H1 (cell line): ENCODE data around the gene LIPF. TPM values are rescaled to one million over a fixed set of nuclear protein-coding genes. Genes with fewer than 3 reads are reported as not detected.
"Not testable (repeated sequence)": the region's sequence is repeated elsewhere in the genome, so short reads cannot be mapped to it uniquely, and the experiment has no call there.

ENCODE experiments used
- CTCF ChIA-PET: fragments of 300-600 bp; sonication (Branson Sonifier 250); formaldehyde crosslinking; loops from one replicate; lab custom pipeline; 2021; ENCODE audit not compliant: partially characterized antibody; lab: Charles Lee
- POLR2A ChIA-PET: fragments of 300-600 bp; sonication (Branson Sonifier 250); formaldehyde crosslinking; loops from one replicate; lab custom pipeline; 2021; ENCODE audit warnings: inconsistent platforms; ENCODE audit not compliant: partially characterized antibody; lab: Charles Lee
- DNase-seq, 2 experiments: peaks; one replicate each; pipeline versions ENCODE4 v3.0.0 to v3.0.0-alpha.2; 2010 to 2022; ENCODE audit warnings: low spot score in 2 of 2, low read depth in 1 of 2, mixed read lengths in 1 of 2
- FAIRE-seq: peaks from 2 replicates; lab custom pipeline; 2011; peaks lifted over from hg19 to GRCh38; lab: Jason Lieb, UNC
- H2AFZ ChIP-seq: 2 replicates; pipeline ENCODE4 v1.8.1; 2012; ENCODE audit warnings: low read length, inconsistent platforms
- H2AK5ac ChIP-seq: 2 replicates; pipeline ENCODE4 v1.6.1; 2013; ENCODE audit warnings: low read depth, low read length
- H2BK120ac ChIP-seq: replicated peaks from 2 replicates; pipeline ENCODE3; 2013; ENCODE audit warnings: low read depth, low read length, inconsistent platforms
- H2BK12ac ChIP-seq: 2 replicates; pipeline ENCODE4 v1.6.1; 2013; ENCODE audit warnings: low read depth, low read length
- H2BK15ac ChIP-seq: 2 replicates; pipeline ENCODE4 v1.6.1; 2013; ENCODE audit warnings: low read length
- H2BK20ac ChIP-seq: 2 replicates; pipeline ENCODE4 v1.6.1; 2013; ENCODE audit warnings: low read length
- H2BK5ac ChIP-seq: 2 replicates; pipeline ENCODE4 v1.6.1; 2013; ENCODE audit warnings: low read depth, low read length
- H3K14ac ChIP-seq: 2 replicates; pipeline ENCODE4 v1.6.1; 2013; ENCODE audit warnings: inconsistent platforms; ENCODE audit not compliant: insufficient read length
- H3K18ac ChIP-seq: 2 replicates; pipeline ENCODE4 v1.6.1; 2013; ENCODE audit warnings: low read length; ENCODE audit errors: extremely low read depth
- H3K23ac ChIP-seq: 2 replicates; pipeline ENCODE4 v1.6.1; 2013; ENCODE audit warnings: inconsistent platforms; ENCODE audit not compliant: insufficient read length
- H3K23me2 ChIP-seq: 2 replicates; pipeline ENCODE4 v1.6.1; 2013; ENCODE audit warnings: low read depth, low read length
- H3K27ac ChIP-seq: 2 replicates; pipeline ENCODE4 v1.6.1; 2011; ENCODE audit warnings: low read depth, low read length, inconsistent platforms
- H3K27me3 ChIP-seq, 4 experiments: replicated peaks in 1 of 4; 1 replicate in 1 of 4; 2 replicates in 3 of 4; pipeline versions ENCODE4 v1.6.1 to v1.8.1; 2011 to 2013; ENCODE audit warnings: low read length in 3 of 4, mild to moderate bottlenecking in 3 of 4, inconsistent platforms in 2 of 4, mixed read lengths in 2 of 4, moderate library complexity in 1 of 4; ENCODE audit not compliant: control insufficient read depth in 3 of 4, insufficient read depth in 3 of 4; ENCODE audit errors: extremely low read depth in 1 of 4
- H3K36me3 ChIP-seq, 4 experiments: 2 replicates each; pipeline versions ENCODE4 v1.6.1 to v1.8.1; 2011 to 2013; ENCODE audit warnings: mild to moderate bottlenecking in 4 of 4, low read length in 3 of 4, moderate library complexity in 2 of 4, control low read depth in 1 of 4, inconsistent platforms in 1 of 4; ENCODE audit not compliant: insufficient read depth in 4 of 4, control insufficient read depth in 2 of 4
- H3K4ac ChIP-seq: replicated peaks from 2 replicates; pipeline ENCODE3; 2013; ENCODE audit warnings: low read length, low read depth, mixed read lengths, inconsistent platforms; ENCODE audit not compliant: insufficient read length
- H3K4me1 ChIP-seq, 4 experiments: replicated peaks in 1 of 4; 1 replicate in 1 of 4; 2 replicates in 3 of 4; pipeline versions ENCODE4 v1.6.1 to v1.8.1; 2011 to 2013; ENCODE audit warnings: low read length in 3 of 4, inconsistent platforms in 2 of 4, mixed read lengths in 1 of 4; ENCODE audit not compliant: insufficient read depth in 4 of 4, control insufficient read depth in 3 of 4
- H3K4me2 ChIP-seq, 2 experiments: 2 replicates each; pipeline versions ENCODE4 v1.6.1 to v1.8.1; 2011 to 2013; ENCODE audit warnings: low read depth in 2 of 2, low read length in 2 of 2, control low read depth in 1 of 2, inconsistent platforms in 1 of 2, mild to moderate bottlenecking in 1 of 2; ENCODE audit not compliant: insufficient read depth in 1 of 2
- H3K4me3 ChIP-seq, 4 experiments: fragments of 200-600, 300-600 bp in 1 of 4; sonication (generic), shearing (Covaris generic), sonication (Bioruptor Twin) in 1 of 4; 2 replicates each; pipeline versions ENCODE4 v1.5.1 to v1.8.1; 2011 to 2016; ENCODE audit warnings: low read length in 4 of 4, low read depth in 3 of 4, control low read depth in 2 of 4, inconsistent platforms in 2 of 4, mild to moderate bottlenecking in 2 of 4, mixed read lengths in 1 of 4, moderate library complexity in 1 of 4; ENCODE audit not compliant: insufficient read depth in 2 of 4; ENCODE audit errors: extremely low read depth in 1 of 4
- H3K56ac ChIP-seq: replicated peaks from 2 replicates; pipeline ENCODE3; 2013; ENCODE audit warnings: low read depth, mild to moderate bottlenecking, mixed read lengths, low read length, inconsistent platforms; ENCODE audit not compliant: insufficient read length
- H3K79me1 ChIP-seq: 2 replicates; pipeline ENCODE4 v1.6.1; 2013; ENCODE audit warnings: low read depth, low read length, control low read depth
- H3K79me2 ChIP-seq, 2 experiments: 2 replicates each; pipeline versions ENCODE4 v1.6.1 to v1.8.1; 2012 to 2013; ENCODE audit warnings: low read length in 2 of 2, mild to moderate bottlenecking in 2 of 2, inconsistent platforms in 1 of 2; ENCODE audit not compliant: insufficient read depth in 2 of 2, control insufficient read depth in 1 of 2
- H3K9ac ChIP-seq, 4 experiments: replicated peaks in 1 of 4; 1 replicate in 1 of 4; 2 replicates in 3 of 4; pipeline versions ENCODE4 v1.6.1 to v1.8.1; 2011 to 2013; ENCODE audit warnings: low read depth in 3 of 4, low read length in 3 of 4, control low read depth in 2 of 4, mild to moderate bottlenecking in 2 of 4, moderate library complexity in 2 of 4, inconsistent platforms in 1 of 4; ENCODE audit errors: extremely low read depth in 1 of 4
- H3K9me3 ChIP-seq, 2 experiments: 2 replicates each; pipeline versions ENCODE4 v1.6.1 to v1.8.1; 2012 to 2013; ENCODE audit warnings: mild to moderate bottlenecking in 2 of 2, moderate library complexity in 2 of 2, control low read depth in 1 of 2, inconsistent platforms in 1 of 2, low read depth in 1 of 2, low read length in 1 of 2, mixed read lengths in 1 of 2; ENCODE audit not compliant: insufficient read depth in 2 of 2
- H4K20me1 ChIP-seq, 2 experiments: replicated peaks in 1 of 2; 2 replicates each; pipeline versions ENCODE3 to v1.8.1; 2011 to 2013; ENCODE audit warnings: inconsistent platforms in 2 of 2, low read length in 2 of 2, mild to moderate bottlenecking in 1 of 2; ENCODE audit not compliant: insufficient read depth in 2 of 2, control insufficient read depth in 1 of 2
- H4K5ac ChIP-seq: 2 replicates; pipeline ENCODE4 v1.6.1; 2013; ENCODE audit warnings: low read length, low read depth, mixed read lengths, inconsistent platforms; ENCODE audit not compliant: insufficient read length
- H4K8ac ChIP-seq: 2 replicates; pipeline ENCODE4 v1.8.0; 2013; ENCODE audit warnings: mild to moderate bottlenecking, moderate library complexity, low read length, inconsistent platforms; ENCODE audit not compliant: insufficient read depth; ENCODE audit errors: extremely low read depth
- H4K91ac ChIP-seq: replicated peaks from 2 replicates; pipeline ENCODE3; 2013; ENCODE audit warnings: low read length, mixed read lengths, inconsistent platforms; ENCODE audit not compliant: insufficient read length
- SP1 ChIP-seq: IDR thresholded peaks from 2 replicates; pipeline ENCODE4 v1.6.1; 2011; ENCODE audit warnings: low read depth, low read length
- WGBS, 2 experiments: shearing (Covaris generic) in 1 of 2; methylation state at CpG; one replicate each; pipeline versions ENCODE4 v1.1.6 to v1.1.7; 2013 to 2015; ENCODE audit warnings: low lambda C conversion rate in 2 of 2, mixed read lengths in 2 of 2, inconsistent platforms in 1 of 2, low coverage in 1 of 2, missing lambda C conversion rate in 1 of 2; ENCODE audit not compliant: insufficient replicate concordance in 2 of 2, insufficient coverage in 1 of 2, insufficient read length in 1 of 2; ENCODE audit errors: extremely low coverage in 1 of 2, missing lambda C conversion rate in 1 of 2; 5-methylcytosine and 5-hydroxymethylcytosine counted together
- polyA plus RNA-seq, 7 experiments: library from polyadenylated mRNA; depleted of rRNA in 3 of 7; stranded (reverse) in 5 of 7; unstranded in 2 of 7; fragments of >200 nt in 5 of 7; fragments of 200-250 nt in 2 of 7; gene quantifications; 1 replicate in 5 of 7; 2 replicates in 1 of 7; 4 replicates in 1 of 7; pipeline versions ENCODE4 v1.2.1 to v1.2.3, GENCODE V29; 2011 to 2013; ENCODE audit warnings: missing spikeins in 2 of 7, mixed read lengths in 2 of 7
- total RNA-seq: library from RNA; stranded (reverse); fragmentation: NEBNext Ultra II Directional; extraction: Animal tissue kit (Norgen Biotek cat#: 25700); gene quantifications from 2 replicates; pipeline ENCODE4 v1.2.1, GENCODE V29; 2021

Gene LIPF
- total and polyA plus RNA-seq, 2 of the 8 experiments (the other 6 are each of a cell fraction or from before 2014, with no cell fraction given): not detected

GRCh38 chr10:88661577-88661976 lies 2.7 kb upstream of the LIPF start (continued):
- no peak for TF ChIP-seq SP1

GRCh38 chr10:88663153-88663552 lies 1.1 kb upstream of the LIPF start:
- H3K4ac ChIP-seq, H4K91ac ChIP-seq, H4K8ac ChIP-seq, H3K18ac ChIP-seq, H4K5ac ChIP-seq, H2AFZ ChIP-seq, H3K4me3 ChIP-seq, H2BK20ac ChIP-seq, H2BK120ac ChIP-seq, H2BK15ac ChIP-seq, H3K4me2 ChIP-seq, H3K36me3 ChIP-seq, H3K79me1 ChIP-seq, H3K4me1 ChIP-seq, H3K9me3 ChIP-seq, H2BK12ac ChIP-seq, H2BK5ac ChIP-seq, H3K23me2 ChIP-seq, FAIRE-seq, H2AK5ac ChIP-seq, H3K23ac ChIP-seq, H3K27me3 ChIP-seq, H3K9ac ChIP-seq, CTCF ChIA-PET, POLR2A ChIA-PET, H3K27ac ChIP-seq, DNase-seq, H3K14ac ChIP-seq, H3K79me2 ChIP-seq, H4K20me1 ChIP-seq, H3K56ac ChIP-seq: not testable (repeated sequence)
- WGBS, 2 experiments: 73% methylated on average over 2 of the region's 2 CpGs; no CpG with 5 or more reads in 1 of the 2 experiments
